Measurements from ENCODE around the gene SP100. TPM values are rescaled to one million over a fixed set of nuclear protein-coding genes. Genes with fewer than 3 reads are reported as not detected.
A peak's percentile ranks its signal among the peaks of the same experiment; 100 is the strongest.

Gene SP100
- total and polyA plus RNA-seq, 2 of the 13 experiments (the other 11 are each of a cell fraction or from before 2014, with no cell fraction given): 12.6 to 16.5 TPM

GRCh38 chr2:230416061-230416721, at the start of gene SP100 (continued):
- TF ChIP-seq SOX5 (CRISPR knock-in tag; IDR thresholded peaks at IDR 0.05; ENCODE audit: borderline replicate concordance) (peak; percentile 20; the same call in 1 of the 2 replicates), ZNF713 (CRISPR knock-in tag; IDR thresholded peaks at IDR 0.05) (no peak), SMC3 (IDR thresholded peaks at IDR 0.05; ENCODE audit: low read length) (no peak), PHF21A (CRISPR knock-in tag; IDR thresholded peaks at IDR 0.05) (no peak; the same call in 1 of the 2 replicates), ZHX2 (IDR thresholded peaks at IDR 0.05; ENCODE audit: low read depth) (no peak), ZHX2 (CRISPR knock-in tag; IDR thresholded peaks at IDR 0.05; ENCODE audit: borderline replicate concordance) (no peak), SSRP1 (CRISPR knock-in tag; IDR thresholded peaks at IDR 0.05) (no peak), ZNF317 (CRISPR knock-in tag; IDR thresholded peaks at IDR 0.05) (0 out of 2 replicates have a peak, but pooled peaks have one; percentile 37), MAZ (IDR thresholded peaks at IDR 0.05; ENCODE audit: borderline replicate concordance, low read depth, low read length) (no peak), MAZ (CRISPR knock-in tag; IDR thresholded peaks at IDR 0.05; ENCODE audit: low read depth) (0 out of 2 replicates have a peak, but pooled peaks have one; percentile 17), ZFP82 (CRISPR knock-in tag; IDR thresholded peaks at IDR 0.05; ENCODE audit: borderline replicate concordance) (no peak), ZNF556 (CRISPR knock-in tag; IDR thresholded peaks at IDR 0.05; ENCODE audit: borderline replicate concordance) (no peak), ZZZ3 (CRISPR knock-in tag; IDR thresholded peaks at IDR 0.05; ENCODE audit: borderline replicate concordance) (no peak; the same call in 1 of the 2 replicates), FOXK2 (IDR thresholded peaks at IDR 0.05) (peak; percentile 56; the same call in 1 of the 2 replicates), ZNF276 (CRISPR knock-in tag; IDR thresholded peaks at IDR 0.05; ENCODE audit: low read depth) (0 out of 2 replicates have a peak, but pooled peaks have one; percentile 45), BCL6 (CRISPR knock-in tag; IDR thresholded peaks at IDR 0.05) (peak; percentile 21; the same call in 1 of the 2 replicates)
- TF ChIP-seq, protein P1, sequence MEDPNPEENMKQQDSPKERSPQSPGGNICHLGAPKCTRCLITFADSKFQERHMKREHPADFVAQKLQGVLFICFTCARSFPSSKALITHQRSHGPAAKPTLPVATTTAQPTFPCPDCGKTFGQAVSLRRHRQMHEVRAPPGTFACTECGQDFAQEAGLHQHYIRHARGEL (CRISPR knock-in tag; IDR thresholded peaks at IDR 0.05): no peak
- TF ChIP-seq, protein P2, sequence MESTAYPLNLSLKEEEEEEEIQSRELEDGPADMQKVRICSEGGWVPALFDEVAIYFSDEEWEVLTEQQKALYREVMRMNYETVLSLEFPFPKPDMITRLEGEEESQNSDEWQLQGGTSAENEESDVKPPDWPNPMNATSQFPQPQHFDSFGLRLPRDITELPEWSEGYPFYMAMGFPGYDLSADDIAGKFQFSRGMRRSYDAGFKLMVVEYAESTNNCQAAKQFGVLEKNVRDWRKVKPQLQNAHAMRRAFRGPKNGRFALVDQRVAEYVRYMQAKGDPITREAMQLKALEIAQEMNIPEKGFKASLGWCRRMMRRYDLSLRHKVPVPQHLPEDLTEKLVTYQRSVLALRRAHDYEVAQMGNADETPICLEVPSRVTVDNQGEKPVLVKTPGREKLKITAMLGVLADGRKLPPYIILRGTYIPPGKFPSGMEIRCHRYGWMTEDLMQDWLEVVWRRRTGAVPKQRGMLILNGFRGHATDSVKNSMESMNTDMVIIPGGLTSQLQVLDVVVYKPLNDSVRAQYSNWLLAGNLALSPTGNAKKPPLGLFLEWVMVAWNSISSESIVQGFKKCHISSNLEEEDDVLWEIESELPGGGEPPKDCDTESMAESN (CRISPR knock-in tag; conservative IDR thresholded peaks at IDR 0.05): peak; percentile 19; the same call in 1 of the 2 replicates
- TF ChIP-seq, protein P3, sequence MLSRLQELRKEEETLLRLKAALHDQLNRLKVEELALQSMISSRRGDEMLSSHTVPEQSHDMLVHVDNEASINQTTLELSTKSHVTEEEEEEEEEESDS (CRISPR knock-in tag; IDR thresholded peaks at IDR 0.05; ENCODE audit: borderline replicate concordance): no peak

Data from HepG2 (cell line).